Measurements from ENCODE around the gene RGS18.

RGS18 gene

DNA sequence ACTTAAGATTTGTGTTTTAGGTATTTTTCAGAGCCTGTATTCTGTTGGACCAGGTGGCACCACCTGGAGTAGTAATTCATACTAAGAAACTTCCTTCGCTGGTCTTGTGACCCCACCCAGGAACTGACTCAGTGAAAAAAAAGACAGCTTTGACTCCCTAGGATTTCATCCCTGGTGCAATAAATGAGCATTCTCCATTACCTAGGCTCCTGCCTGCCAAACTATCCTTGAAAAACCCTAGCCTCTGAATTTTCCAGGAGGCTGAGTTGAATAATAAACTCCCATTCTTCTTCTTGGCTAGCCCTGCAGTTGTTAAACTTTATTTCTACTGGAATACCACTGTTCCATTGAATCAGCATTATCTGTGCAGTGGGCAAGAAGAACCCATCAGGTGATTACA lies 10.6 kb upstream of the RGS18 start:
- no peak overlapping the region for H3K27ac ChIP-seq
- no peak for TF ChIP-seq CTCF (IDR thresholded peaks at IDR 0.05)
- H3K4me3 ChIP-seq, result no peak overlapping the region
- no peak for DNase-seq (ENCODE audit: low spot score)

GRCh38 chr1:192151176-192151575 lies 7.1 kb upstream of the RGS18 start:
- H3K4me3 ChIP-seq, result no peak overlapping the region
- TF ChIP-seq CTCF (IDR thresholded peaks at IDR 0.05), result no peak
- DNase-seq (ENCODE audit: low spot score), result no peak
- H3K27ac ChIP-seq, result no peak overlapping the region

DNA sequence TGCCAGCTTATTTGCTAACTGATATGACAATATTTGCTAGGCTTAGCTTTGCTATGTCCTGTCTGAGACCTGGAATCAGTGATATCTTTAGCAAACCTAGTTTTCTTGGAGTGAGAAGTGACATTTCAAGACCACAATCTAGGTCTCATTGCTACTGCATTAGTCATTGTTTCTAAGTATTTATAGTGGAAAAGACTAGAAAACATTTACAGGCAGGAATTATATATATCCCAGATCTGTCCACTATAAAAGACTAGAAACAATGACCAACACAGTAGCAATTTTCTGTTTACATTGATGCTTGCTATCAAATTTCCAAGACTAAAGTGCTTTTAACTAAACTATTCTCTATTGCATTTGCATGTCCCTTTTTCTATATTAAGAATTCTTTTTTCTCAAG lies 5.0 kb upstream of the RGS18 start:
- no peak for TF ChIP-seq CTCF (IDR thresholded peaks at IDR 0.05)
- Histone ChIP-seq H3K4me3 (no peak overlapping the region), H3K27ac (no peak overlapping the region)
- DNase-seq (ENCODE audit: low spot score), result no peak

GRCh38 chr1:192157067-192157466 lies 1.2 kb upstream of the RGS18 start:
- H3K4me3 ChIP-seq, result no peak overlapping the region
- no peak for DNase-seq (ENCODE audit: low spot score)
- TF ChIP-seq CTCF (IDR thresholded peaks at IDR 0.05), result no peak
- no peak overlapping the region for H3K27ac ChIP-seq

GRCh38 chr1:192159014-192159413 lies 752 bp downstream of the RGS18 start:
- no peak for TF ChIP-seq CTCF (IDR thresholded peaks at IDR 0.05)
- no peak overlapping the region for H3K27ac ChIP-seq
- no peak for DNase-seq (ENCODE audit: low spot score)
- H3K4me3 ChIP-seq, result no peak overlapping the region

- no peak for DNase-seq (ENCODE audit: low spot score)
- no peak overlapping the region for H3K27ac ChIP-seq
- no peak for TF ChIP-seq CTCF (IDR thresholded peaks at IDR 0.05)
- H3K4me3 ChIP-seq, result no peak overlapping the region
Observed at GRCh38 chr1:192159781-192160180, 1.5 kb downstream of the RGS18 start.

DNA sequence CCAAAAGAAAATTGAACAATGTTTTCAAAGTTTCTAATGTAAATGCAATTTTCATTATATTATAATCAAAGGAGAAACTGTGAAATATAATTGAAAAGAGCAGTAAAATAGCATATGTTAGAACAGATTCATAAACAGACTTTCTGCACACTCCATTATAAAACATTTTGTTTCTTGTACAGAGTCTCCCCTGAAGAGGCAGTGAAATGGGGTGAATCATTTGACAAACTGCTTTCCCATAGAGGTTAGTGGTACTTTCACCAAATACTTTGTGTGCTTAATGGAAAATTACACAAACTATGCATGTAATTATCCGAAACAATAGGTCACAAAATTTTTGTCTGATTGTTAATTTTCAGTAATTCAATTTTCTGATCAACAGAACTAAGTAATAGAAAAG lies 1.9 kb downstream of the RGS18 start:
- DNase-seq (ENCODE audit: low spot score), result no peak
- H3K27ac ChIP-seq, result no peak overlapping the region
- H3K4me3 ChIP-seq, result no peak overlapping the region
- TF ChIP-seq CTCF (IDR thresholded peaks at IDR 0.05), result no peak

All from coronary artery (tissue), 2 donors.